ENCODE data around the gene AGFG2.
"Not testable (repeated sequence)": the region's sequence is repeated elsewhere in the genome, so short reads cannot be mapped to it uniquely, and the experiment has no call there.

The AGFG2 gene

GRCh38 chr7:100519580-100519979 is 19.4 kb upstream of the AGFG2 start:
- DNase-seq (ENCODE audit: low read depth in 4 of 4, low spot score in 1 of 4), result no peak

DNA sequence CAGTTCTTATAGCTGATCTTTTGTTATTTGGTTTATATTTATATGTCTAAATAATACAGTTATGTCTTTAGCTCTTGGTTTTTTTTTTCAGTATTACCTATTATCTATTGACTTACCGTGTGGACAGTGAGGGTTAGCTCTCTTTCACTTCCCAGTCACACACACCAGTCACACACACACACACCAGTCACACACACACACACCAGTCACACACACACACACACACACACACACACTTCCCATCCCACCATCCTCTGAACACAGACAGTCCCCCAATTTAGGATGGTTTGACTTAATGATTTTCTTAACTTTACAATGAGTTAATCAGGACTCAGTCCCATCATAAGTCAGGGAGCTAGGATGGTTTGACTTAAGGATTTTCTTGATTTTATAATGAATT is 18.9 kb upstream of the AGFG2 start:
- no peak for DNase-seq (ENCODE audit: low read depth in 4 of 4, low spot score in 1 of 4)

- no peak for DNase-seq (ENCODE audit: low read depth in 4 of 4, low spot score in 1 of 4)
Observed at GRCh38 chr7:100521076-100521475, 17.9 kb upstream of the AGFG2 start.

GRCh38 chr7:100521909-100522593 is 17.0 kb upstream of the AGFG2 start:
- not testable (repeated sequence) for DNase-seq (ENCODE audit: low read depth in 4 of 4, low spot score in 1 of 4)

- not testable (repeated sequence) for DNase-seq (ENCODE audit: low read depth in 4 of 4, low spot score in 1 of 4)
Observed at GRCh38 chr7:100523192-100523591, 15.8 kb upstream of the AGFG2 start.

DNA sequence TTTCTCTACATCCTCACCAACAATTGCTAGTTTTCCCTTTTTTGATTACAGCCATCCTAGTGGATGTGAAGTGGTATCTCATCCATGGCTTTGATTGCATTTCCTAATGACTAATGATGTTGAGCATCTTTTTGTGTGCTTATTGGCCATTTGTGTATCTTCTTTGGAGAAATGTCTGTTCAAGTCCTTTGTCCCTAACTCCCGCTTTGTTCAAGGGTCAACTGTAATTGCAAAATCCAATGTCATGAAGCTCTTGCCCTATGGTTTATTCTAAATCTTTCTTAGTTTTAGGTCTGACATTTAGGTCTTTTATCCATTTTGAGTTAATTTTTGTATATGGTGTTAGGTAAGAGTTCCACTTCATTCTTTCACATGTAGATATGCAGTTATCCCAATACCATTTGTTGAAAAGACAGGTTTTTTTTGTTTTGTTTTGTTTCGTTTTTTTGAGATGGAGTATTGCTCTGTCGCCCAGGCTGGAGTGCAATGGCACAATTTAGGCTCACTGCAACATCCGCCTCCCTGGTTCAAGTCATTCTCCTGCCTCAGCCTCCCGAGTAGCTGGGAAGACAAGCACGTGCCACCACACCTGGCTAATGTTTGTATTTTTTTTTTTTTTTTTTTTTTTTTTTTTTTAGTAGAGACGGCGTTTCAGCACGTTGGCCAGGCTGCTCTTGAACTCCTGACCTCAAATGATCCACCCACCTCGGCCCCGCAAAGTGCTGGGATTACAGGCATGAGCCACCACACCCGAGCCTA is 10.7 kb upstream of the AGFG2 start:
- not testable (repeated sequence) for DNase-seq (ENCODE audit: low read depth in 4 of 4, low spot score in 1 of 4)

- DNase-seq (ENCODE audit: low read depth in 4 of 4, low spot score in 1 of 4), result no peak
Observed at GRCh38 chr7:100532165-100533022, 6.6 kb upstream of the AGFG2 start.

GRCh38 chr7:100535982-100536381 is 3.0 kb upstream of the AGFG2 start:
- DNase-seq (ENCODE audit: low read depth in 4 of 4, low spot score in 1 of 4), result not testable (repeated sequence)

DNA sequence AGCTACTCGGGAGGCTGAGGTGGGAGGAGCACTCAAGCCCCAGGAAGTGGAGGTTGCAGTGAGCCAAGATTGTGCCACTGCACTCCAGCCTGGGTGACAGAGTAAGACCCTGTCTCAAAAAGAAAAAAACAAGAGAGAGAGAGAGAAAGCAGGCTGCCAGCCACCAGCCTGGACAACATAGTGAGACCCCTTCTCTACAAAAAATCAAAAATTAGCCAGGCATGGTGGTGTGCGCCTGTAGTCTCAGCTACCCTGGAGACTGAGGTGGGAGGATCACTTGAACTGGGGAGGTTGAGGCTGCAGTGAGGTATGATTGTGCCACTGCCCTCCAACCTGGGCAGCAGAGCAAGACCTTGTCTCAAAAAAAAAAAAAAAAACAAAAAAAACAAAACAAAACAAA is 2.3 kb upstream of the AGFG2 start:
- DNase-seq (ENCODE audit: low read depth in 4 of 4, low spot score in 1 of 4), result not testable (repeated sequence)

DNA sequence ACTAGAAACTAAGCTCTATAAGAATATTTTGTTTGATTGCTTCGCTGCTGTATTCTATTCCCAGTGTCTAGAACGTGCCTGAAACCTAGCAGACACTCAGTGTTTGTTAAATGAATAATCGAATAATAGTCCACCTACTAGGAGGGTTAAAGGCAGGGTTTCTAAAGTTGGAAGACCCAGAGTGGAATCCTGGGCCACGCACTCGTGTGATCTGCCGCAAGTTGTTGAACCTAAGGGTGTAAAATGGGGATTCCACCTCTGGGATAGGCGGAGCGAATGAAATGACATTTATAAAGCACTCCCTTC is 702 bp upstream of the AGFG2 start:
- no peak for DNase-seq (ENCODE audit: low read depth in 4 of 4, low spot score in 1 of 4)

DNA sequence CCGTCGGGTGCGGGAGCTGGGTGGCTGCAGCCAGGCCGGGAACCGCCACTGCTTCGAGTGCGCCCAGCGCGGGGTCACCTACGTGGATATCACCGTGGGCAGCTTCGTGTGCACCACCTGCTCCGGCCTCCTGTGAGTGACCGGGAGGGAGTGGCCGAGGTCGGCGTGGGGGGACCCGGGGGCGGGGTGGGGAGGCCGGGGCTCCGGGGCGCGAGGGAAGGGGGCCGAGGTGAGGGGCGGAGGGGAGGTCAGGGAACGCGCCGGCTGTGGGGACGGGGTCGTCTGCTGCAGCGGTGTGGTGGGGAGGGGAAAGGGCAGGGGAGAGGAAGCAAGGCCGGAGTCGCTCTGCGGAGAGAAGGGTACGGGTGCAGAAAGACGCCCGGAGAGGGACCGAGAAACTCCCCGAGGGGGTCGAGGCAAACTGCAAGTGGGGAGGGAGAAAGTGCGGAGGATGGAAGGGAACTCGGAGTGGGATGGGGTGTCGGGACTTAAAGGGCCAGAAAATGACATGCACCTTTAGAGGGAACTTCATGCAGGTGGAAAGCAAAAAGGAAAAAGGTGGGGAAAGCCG is 518 bp downstream of the AGFG2 start:
- no peak for DNase-seq (ENCODE audit: low read depth in 4 of 4, low spot score in 1 of 4)

DNA sequence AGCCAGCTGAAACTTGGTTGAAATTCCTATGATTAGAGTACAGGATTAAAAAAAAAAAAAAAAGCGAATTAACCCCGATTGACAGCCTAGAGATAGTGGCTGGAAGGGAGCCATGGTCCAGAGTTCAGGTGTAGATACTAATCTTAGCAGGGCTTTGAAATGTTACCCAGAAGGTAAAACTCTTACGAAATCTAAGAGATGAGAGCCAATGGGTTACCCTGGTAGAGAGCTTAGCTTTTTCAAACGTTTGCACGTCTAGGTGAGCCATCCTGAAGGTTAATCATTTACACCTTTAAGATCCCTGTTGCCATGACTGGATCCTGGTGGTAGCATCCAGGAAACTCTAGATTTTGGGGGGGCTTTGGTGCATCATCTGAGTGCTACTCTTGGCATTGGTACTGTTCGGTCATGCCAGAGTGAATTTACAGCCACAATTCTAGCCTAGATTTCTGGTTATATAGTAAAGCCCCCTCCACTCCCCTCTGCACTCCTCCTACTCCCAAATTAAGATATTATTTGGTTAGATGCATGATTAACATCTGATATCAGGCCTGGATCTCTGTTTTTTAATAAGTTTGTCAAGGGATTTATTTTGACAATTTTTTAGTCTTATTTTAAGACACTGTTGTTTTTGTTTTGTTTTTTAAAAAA is 1.2 kb downstream of the AGFG2 start:
- no peak for DNase-seq (ENCODE audit: low read depth in 4 of 4, low spot score in 1 of 4)

DNA sequence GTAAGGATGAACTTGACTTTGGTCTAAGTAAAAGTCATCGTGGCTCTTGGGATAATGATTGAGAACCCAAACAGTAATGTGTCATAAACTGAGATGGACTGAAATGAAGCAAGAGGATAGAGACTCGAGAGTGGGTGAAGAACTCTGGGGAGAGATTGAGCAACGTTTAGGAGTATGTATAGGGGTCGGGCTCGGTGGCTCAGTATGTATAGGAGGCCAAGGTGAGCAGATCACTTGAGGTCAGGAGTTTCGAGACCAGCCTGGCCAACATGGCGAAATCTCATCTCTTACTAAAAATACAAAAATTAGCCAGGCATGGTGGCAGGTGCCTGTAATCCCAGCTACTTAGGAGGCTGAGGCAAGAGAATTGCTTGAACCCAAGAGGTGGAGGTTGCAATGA is 2.3 kb downstream of the AGFG2 start:
- not testable (repeated sequence) for DNase-seq (ENCODE audit: low read depth in 4 of 4, low spot score in 1 of 4)

- DNase-seq (ENCODE audit: low read depth in 4 of 4, low spot score in 1 of 4), result no peak
Observed at GRCh38 chr7:100543586-100543985, 4.6 kb downstream of the AGFG2 start.

- no peak for DNase-seq (ENCODE audit: low read depth in 4 of 4, low spot score in 1 of 4)
Observed at GRCh38 chr7:100544386-100544785, 5.4 kb downstream of the AGFG2 start.

DNA sequence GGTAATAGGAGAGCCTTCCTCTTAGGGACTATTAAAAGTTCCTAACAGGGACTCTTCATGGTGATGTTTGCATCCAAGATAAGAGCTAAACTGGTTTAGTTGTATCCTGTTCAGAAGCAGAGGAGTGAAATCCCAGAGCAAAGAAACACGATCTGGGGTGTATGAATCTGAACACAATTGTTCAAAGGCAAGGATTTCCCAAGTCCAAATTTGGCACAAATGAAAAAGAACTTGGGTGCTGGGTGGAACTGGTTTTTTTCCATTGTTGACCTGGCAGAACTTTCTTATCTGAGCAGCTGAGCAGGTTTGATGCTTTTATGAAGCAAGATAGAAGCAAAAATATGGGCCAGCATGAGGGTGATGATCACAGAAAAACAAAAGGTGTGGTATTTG is 6.0 kb downstream of the AGFG2 start:
- no peak for DNase-seq (ENCODE audit: low read depth in 4 of 4, low spot score in 1 of 4)

DNA sequence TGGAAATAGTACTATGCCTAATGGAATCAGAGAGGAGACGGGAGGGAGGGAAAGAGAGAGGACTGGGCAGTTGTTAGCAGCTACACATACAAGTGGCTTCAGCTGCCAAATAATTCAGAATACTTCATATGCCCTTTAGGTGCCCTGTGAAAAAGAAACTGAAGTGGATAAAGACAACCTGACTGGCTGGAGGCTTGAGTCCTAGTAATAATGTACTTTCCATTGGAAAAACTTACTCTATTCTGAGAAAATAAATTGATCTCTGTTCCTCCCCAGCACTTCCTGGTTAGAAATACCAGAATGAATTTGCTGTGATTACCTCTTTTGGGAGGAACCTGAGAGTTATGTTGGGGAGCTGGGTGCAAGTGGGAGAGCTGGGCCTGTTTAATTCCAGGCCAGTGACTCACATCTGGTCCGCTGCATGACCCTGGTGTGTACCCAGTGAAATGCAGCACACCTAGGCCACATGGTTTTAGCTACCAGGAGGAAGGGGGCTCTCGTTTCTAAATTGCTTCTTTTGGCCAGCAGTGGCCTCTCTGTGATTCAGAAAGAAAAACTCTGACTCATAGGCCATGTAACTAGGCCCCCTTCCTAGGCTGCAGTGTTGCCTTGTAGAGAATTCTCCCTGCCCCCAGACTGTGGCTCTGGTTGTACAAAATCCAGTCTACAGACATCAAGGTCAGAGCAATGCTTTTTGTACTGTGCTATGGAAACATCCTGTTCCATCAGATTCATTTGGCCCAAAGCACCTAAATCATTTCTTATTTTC is 6.5 kb downstream of the AGFG2 start:
- DNase-seq (ENCODE audit: low read depth in 4 of 4, low spot score in 1 of 4), result peak in 2 of 4 experiments; percentile 42 to 61

DNA sequence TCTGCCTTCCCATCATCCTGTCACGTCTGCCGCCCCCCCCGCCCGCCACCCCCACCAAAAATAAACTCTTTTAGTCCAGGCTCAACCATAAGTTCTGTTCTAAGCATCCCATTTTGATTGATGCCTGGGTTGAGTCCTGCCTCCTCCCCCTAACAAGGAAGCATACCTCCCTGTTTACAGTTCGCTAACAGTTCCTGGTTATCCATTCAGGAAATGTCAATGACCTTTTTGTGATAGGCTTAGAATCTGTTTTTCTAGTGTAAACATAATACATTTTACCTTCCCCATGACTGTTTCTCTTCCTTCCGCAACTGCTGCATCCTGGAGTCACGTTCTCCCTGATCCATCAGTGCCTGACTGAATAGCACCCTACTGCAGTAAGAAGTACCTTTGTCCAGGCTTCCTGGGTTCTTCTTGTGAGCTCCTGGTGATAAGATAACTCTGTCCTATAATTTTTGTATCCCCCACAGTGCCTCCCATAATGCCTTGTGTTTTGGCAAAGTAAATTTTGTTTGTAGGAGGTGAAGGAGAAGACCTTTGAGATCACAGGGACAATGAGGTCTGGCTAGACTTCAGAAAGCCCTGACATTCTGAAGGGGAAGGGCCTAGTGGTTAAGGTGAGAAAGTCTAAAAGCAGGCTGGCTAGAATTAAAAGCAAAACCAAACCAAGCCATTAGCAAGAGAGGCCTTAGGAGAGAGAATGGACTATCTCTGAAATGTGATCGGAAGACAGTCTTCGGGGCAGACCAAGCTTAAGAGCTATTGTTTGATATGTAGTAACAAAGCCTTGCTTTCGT is 7.3 kb downstream of the AGFG2 start:
- no peak for DNase-seq (ENCODE audit: low read depth in 4 of 4, low spot score in 1 of 4)

DNA sequence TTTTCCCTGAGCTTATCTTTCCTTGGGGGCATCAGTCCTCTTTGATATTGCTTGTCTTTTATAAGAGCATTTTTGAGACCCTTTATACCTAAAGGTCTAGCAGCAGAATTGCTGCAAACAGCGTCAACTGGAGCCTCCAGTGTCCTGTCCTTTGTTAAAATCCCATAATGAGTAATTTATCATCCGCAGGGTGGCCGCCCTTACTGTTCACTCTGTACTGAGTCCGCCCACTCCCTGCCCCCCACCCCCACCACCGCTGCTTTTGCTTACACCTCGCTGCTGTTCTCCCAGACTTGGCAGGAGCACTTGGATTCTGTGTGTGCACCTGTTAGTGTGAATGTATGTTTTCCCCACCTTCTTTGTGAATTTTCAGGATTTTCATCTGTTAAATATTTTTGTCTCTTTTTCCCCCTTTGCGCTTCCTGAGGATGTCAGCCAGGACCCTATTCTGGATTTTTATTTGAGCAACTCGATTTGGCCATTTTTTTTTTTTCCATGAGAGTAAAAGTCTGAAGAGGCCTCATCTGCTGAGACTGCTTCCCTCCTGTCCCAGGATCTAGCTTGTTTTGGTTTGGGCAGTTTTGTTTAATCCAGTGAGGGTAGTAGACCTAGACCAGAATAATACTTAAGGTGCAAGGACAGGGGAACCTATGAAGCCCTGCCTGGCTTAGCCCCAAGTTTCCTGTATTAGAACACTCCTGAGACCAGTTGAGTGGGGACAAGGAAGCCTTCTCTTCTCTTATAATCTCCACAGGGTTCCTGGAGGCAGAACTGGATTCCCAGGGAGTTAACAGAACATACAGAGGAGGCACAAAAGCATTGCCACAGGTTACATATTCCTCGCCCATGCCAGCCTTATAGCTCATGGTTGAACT is 8.2 kb downstream of the AGFG2 start:
- no peak for DNase-seq (ENCODE audit: low read depth in 4 of 4, low spot score in 1 of 4)

All from stimulated activated CD4-positive, alpha-beta T cell treated with anti-CD3 and anti-CD28 coated beads, Interleukin-1b, Interleukin-23, amount 100 ng/mL, for 24 hours (primary cell).